ENCODE data around the gene CLBA1. TPM values are rescaled to one million over a fixed set of nuclear protein-coding genes. Genes with fewer than 3 reads are reported as not detected.

Gene CLBA1
- total RNA-seq, 1 donor from 2014 or later = 10.2 TPM

DNA sequence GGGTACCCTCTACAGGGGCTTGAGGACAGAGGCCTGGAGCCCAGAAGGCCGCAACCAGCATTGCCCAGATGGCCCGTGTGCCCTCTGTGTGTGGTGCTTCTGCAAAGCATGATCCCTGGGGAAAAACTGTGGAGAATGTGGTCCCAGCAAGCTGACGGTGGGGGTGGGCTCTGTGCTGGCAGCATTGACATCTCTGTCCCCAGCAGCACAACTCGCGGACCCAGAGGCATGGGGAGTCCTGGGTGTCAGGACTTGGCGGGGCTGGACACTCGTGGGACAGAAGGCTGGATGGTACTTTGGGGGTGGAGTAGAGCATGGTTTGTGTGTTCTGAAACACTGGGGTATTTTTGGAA is 4.3 kb downstream of the CLBA1 start:
- DNase-seq (ENCODE audit: low spot score in 2 of 2, unreplicated experiment in 2 of 2) = no peak
- H3K27ac Mint-ChIP-seq = no peak overlapping the region
- no peaks in the 10 kb centered on the region for H3K9me3 Mint-ChIP-seq
- TF ChIP-seq, protein P1, sequence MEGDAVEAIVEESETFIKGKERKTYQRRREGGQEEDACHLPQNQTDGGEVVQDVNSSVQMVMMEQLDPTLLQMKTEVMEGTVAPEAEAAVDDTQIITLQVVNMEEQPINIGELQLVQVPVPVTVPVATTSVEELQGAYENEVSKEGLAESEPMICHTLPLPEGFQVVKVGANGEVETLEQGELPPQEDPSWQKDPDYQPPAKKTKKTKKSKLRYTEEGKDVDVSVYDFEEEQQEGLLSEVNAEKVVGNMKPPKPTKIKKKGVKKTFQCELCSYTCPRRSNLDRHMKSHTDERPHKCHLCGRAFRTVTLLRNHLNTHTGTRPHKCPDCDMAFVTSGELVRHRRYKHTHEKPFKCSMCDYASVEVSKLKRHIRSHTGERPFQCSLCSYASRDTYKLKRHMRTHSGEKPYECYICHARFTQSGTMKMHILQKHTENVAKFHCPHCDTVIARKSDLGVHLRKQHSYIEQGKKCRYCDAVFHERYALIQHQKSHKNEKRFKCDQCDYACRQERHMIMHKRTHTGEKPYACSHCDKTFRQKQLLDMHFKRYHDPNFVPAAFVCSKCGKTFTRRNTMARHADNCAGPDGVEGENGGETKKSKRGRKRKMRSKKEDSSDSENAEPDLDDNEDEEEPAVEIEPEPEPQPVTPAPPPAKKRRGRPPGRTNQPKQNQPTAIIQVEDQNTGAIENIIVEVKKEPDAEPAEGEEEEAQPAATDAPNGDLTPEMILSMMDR (IDR thresholded peaks at IDR 0.05; ENCODE audit: unreplicated experiment) = no peak
- H3K4me1 Mint-ChIP-seq = peaks cover 7% of the 10 kb centered on the region
- no peaks in the 10 kb centered on the region for H3K27me3 Mint-ChIP-seq (ENCODE audit: low read depth)
- H3K4me3 Mint-ChIP-seq = no peak overlapping the region
- peaks cover 14% of the 10 kb centered on the region for H3K36me3 Mint-ChIP-seq

DNA sequence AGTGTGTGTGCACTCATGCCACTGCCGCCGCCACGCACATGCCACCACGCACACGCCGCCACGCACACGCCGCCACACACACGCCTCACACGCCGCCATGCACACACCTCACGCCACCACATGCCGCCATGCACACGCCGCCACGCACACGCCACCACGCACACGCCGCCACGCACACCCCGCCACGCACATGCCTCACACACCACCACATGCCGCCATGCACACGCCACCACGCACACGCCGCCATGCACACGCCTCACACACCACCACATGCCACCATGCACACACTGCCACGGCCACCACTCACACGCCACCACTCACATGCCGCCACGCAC is 6.3 kb downstream of the CLBA1 start:
- no peak overlapping the region for H3K4me3 Mint-ChIP-seq
- peaks cover 3% of the 10 kb centered on the region for H3K4me1 Mint-ChIP-seq
- TF ChIP-seq, protein P1 (IDR thresholded peaks at IDR 0.05; ENCODE audit: unreplicated experiment) = no peak
- no peaks in the 10 kb centered on the region for H3K9me3 Mint-ChIP-seq
- H3K27ac Mint-ChIP-seq = no peak overlapping the region
- peaks cover 14% of the 10 kb centered on the region for H3K36me3 Mint-ChIP-seq
- DNase-seq (ENCODE audit: low spot score in 2 of 2, unreplicated experiment in 2 of 2) = no peak
- no peaks in the 10 kb centered on the region for H3K27me3 Mint-ChIP-seq (ENCODE audit: low read depth)

DNA sequence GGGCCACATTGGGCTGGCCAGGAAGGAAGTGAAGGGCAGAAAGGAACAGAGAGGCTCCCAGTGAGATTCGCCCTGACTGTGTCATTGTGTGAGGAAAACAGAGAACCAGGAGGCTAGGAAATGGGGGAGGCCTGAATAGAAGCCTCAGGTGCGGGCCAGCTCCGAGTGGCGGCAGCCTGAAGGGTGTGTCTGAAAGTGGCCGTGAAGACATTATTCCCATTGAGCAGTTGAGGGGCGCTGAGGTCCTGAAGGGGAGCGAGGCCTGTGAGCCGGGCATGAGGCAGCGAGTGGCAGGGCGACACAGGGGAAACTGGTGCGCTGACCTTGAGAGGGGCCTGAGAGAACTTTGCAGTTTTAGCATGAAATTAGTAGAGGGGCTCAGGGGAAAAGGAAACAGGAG is 6.9 kb downstream of the CLBA1 start:
- TF ChIP-seq, protein P1 (IDR thresholded peaks at IDR 0.05; ENCODE audit: unreplicated experiment) = no peak
- Mint-ChIP-seq H3K4me3 (no peak overlapping the region), H3K27me3 (ENCODE audit: low read depth) (no peaks in the 10 kb centered on the region), H3K9me3 (no peaks in the 10 kb centered on the region), H3K4me1 (no peaks in the 10 kb centered on the region), H3K36me3 (peaks cover 16% of the 10 kb centered on the region), H3K27ac (no peak overlapping the region)
- no peak for DNase-seq (ENCODE audit: low spot score in 2 of 2, unreplicated experiment in 2 of 2)

DNA sequence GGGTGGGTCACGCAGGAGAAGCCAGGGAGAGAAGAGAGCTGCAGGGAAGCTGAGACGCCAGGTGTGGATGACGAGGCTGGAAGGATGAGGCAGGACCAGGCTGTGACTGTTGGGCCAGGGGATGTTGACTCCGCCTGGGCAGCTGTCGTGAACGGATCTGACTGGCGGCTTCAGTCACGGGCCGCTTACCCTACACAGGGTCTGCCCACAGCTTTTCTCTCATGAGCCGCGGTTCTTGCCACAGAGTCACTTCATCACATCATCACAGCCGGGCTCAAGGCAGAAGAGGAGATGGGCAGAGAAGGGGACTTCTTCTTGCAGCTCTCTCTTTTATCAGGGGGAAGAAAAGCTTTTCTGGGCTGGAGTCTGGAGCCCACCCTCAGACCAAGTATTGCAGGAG is 7.7 kb downstream of the CLBA1 start:
- DNase-seq (ENCODE audit: low spot score in 2 of 2, unreplicated experiment in 2 of 2) = no peak
- Mint-ChIP-seq H3K27ac (no peak overlapping the region), H3K9me3 (no peaks in the 10 kb centered on the region), H3K27me3 (ENCODE audit: low read depth) (no peaks in the 10 kb centered on the region), H3K4me3 (no peak overlapping the region), H3K4me1 (no peaks in the 10 kb centered on the region), H3K36me3 (peaks cover 16% of the 10 kb centered on the region)
- TF ChIP-seq, protein P1 (IDR thresholded peaks at IDR 0.05; ENCODE audit: unreplicated experiment) = no peak

DNA sequence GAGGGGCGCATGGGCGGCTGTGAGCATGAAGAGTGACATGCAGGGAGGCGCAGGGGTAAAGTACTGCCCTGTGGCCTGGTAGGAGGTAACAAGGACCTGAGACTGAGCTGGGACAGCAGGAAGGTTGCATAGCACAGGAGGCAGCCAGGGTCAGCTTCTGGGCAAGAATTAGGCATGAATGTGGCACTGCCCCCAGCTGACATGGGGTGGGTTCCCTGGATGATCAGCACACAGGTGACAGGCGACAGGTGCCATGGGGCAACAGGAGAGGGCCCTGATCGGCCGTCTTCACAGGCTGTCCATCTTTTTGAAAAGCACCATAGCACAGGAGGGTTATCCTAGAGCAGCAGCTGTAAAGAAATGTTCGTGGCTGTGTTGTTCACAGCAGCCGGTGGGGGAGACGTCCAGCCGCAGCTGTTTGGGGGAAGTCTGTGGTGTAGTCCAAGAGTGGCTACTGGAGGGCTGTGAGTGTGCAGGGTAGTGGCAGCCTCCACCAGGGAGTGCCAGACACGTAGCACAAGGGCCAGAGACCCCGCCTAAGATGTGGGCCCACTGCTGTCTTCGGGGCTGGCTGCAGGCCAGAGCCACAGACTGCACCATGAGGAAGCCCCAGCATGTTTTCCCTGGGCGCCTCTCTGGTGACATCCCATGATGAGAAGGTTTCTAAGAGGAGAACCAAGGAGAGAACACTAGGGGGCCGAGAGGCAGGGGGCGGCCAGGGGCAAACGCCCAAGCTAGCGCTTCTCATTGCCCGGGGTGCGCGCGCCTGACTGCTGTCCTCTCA is 8.4 kb downstream of the CLBA1 start:
- Mint-ChIP-seq H3K27me3 (ENCODE audit: low read depth) (no peaks in the 10 kb centered on the region), H3K9me3 (no peaks in the 10 kb centered on the region), H3K4me1 (no peaks in the 10 kb centered on the region), H3K4me3 (no peak overlapping the region), H3K36me3 (peaks cover 16% of the 10 kb centered on the region), H3K27ac (no peak overlapping the region)
- TF ChIP-seq, protein P1 (IDR thresholded peaks at IDR 0.05; ENCODE audit: unreplicated experiment) = no peak
- no peak for DNase-seq (ENCODE audit: low spot score in 2 of 2, unreplicated experiment in 2 of 2)

Data from mesothelial cell of epicardium (in vitro differentiated cells).